Lower leg skin (tissue), 4 donors: ENCODE results near the gene LYST. TPM values are rescaled to one million over a fixed set of nuclear protein-coding genes. Genes with fewer than 3 reads are reported as not detected.

ENCODE experiments used
- DNase-seq, 2 donors: peaks; one replicate each; pipeline ENCODE4 v3.0.0-alpha.2; 2019; ENCODE audit warnings: low spot score in 2 of 2
- H3K4me3 ChIP-seq: fragments of 200-600 bp; sonication (generic); 2 replicates; pipeline ENCODE4 v1.5.1; 2017; ENCODE audit warnings: mild to moderate bottlenecking, low read depth; ENCODE audit not compliant: poor library complexity, severe bottlenecking
- POLR2A ChIP-seq, 2 donors: fragments of 450-650 bp; IDR thresholded peaks; one replicate each; pipeline ENCODE4 v1.6.1; 2016 to 2017; ENCODE audit warnings: antibody characterized with exemption in 2 of 2, mild to moderate bottlenecking in 1 of 2, moderate library complexity in 1 of 2
- WGBS, 2 donors: methylation state at CpG; one replicate each; pipeline ENCODE4 v1.1.5; 2018; 5-methylcytosine and 5-hydroxymethylcytosine counted together
- intact Hi-C: fragments of 100-400 bp; cut with DNase I; formaldehyde crosslinking; loops from one replicate; pipeline ENCODE4 v1.15.0; 2023; ENCODE audit warnings: low total_unique reads
- total RNA-seq, 4 donors: library from RNA; depleted of rRNA; stranded (reverse); fragments of >200 nt; gene quantifications; one replicate each; pipeline ENCODE4 v1.1.0, GENCODE V29; 2016
- TF ChIP-seq, protein P1 (sequence below), 3 donors: fragments of 450-650 bp; IDR thresholded peaks; one replicate each; pipeline ENCODE4 v1.5.1; 2016; ENCODE audit warnings: antibody characterized with exemption in 3 of 3, mild to moderate bottlenecking in 3 of 3, moderate library complexity in 2 of 3

The LYST gene
- total RNA-seq, 4 donors from 2014 or later, result 38.5 to 43.9 (median 40.9) TPM

DNA sequence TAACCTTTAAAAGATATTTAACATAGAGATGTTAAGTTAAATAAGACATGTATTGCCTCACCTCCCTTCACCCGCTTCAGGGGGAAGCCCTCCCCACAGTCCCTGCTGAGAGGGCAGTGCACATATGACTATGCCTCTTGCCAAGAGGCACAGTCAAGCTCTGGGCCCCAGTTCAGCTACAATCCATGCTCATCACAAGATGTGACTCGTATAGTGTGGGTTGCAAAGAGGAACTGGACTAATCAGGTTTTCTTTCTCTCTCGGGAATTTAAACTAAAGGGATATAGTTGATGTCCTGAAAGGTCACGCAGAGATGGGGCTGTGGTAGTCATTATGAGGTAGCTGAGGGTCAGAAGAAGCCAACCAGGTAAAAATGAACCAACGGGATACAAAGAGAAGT lies 35.6 kb downstream of the LYST start:
- no peak overlapping the region for H3K4me3 ChIP-seq
- no peak for TF ChIP-seq POLR2A (IDR thresholded peaks at IDR 0.05)
- TF ChIP-seq, protein P1, sequence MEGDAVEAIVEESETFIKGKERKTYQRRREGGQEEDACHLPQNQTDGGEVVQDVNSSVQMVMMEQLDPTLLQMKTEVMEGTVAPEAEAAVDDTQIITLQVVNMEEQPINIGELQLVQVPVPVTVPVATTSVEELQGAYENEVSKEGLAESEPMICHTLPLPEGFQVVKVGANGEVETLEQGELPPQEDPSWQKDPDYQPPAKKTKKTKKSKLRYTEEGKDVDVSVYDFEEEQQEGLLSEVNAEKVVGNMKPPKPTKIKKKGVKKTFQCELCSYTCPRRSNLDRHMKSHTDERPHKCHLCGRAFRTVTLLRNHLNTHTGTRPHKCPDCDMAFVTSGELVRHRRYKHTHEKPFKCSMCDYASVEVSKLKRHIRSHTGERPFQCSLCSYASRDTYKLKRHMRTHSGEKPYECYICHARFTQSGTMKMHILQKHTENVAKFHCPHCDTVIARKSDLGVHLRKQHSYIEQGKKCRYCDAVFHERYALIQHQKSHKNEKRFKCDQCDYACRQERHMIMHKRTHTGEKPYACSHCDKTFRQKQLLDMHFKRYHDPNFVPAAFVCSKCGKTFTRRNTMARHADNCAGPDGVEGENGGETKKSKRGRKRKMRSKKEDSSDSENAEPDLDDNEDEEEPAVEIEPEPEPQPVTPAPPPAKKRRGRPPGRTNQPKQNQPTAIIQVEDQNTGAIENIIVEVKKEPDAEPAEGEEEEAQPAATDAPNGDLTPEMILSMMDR (IDR thresholded peaks at IDR 0.05), result no peak
- 57 to 69% methylated on average over 5 of the region's 5 CpGs for WGBS, 2 donors
- DNase-seq, result no peak
- intact Hi-C loops, result no loop called here

GRCh38 chr1:235826102-235826854 lies 40.4 kb downstream of the LYST start:
- no peak for TF ChIP-seq POLR2A (IDR thresholded peaks at IDR 0.05)
- TF ChIP-seq, protein P1 (IDR thresholded peaks at IDR 0.05), result no peak
- intact Hi-C loops, result no loop called here
- DNase-seq, result no peak
- 96 to 100% methylated on average over 2 of the region's 2 CpGs for WGBS, 2 donors
- no peak overlapping the region for H3K4me3 ChIP-seq

GRCh38 chr1:235825229-235825628 lies 41.5 kb downstream of the LYST start:
- intact Hi-C loops, result no loop called here
- WGBS, 2 donors, result 92 to 100% methylated on average over 1 of the region's 1 CpG
- no peak for DNase-seq
- no peak overlapping the region for H3K4me3 ChIP-seq
- no peak for TF ChIP-seq POLR2A (IDR thresholded peaks at IDR 0.05)
- TF ChIP-seq, protein P1 (IDR thresholded peaks at IDR 0.05), result no peak

DNA sequence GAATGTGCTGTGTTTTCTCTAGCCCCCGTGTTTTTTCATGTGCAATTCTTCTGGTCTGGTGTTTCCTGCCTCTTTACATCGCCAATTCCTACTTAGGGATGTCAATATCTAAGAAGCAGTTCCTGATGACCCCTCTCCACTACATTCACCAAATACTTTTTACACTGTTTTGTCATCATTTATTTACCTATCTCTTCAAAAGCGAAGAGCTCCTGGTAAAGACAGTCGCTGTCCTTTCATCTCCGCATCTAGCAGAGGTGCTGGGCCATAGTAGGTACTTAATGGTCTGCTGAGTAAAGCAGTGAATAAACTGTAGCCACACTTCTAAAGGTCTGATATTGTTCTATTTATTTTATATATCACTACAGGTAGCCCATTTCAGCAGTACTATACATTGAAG lies 43.0 kb downstream of the LYST start:
- TF ChIP-seq, protein P1 (IDR thresholded peaks at IDR 0.05), result no peak
- no peak for TF ChIP-seq POLR2A (IDR thresholded peaks at IDR 0.05)

DNA sequence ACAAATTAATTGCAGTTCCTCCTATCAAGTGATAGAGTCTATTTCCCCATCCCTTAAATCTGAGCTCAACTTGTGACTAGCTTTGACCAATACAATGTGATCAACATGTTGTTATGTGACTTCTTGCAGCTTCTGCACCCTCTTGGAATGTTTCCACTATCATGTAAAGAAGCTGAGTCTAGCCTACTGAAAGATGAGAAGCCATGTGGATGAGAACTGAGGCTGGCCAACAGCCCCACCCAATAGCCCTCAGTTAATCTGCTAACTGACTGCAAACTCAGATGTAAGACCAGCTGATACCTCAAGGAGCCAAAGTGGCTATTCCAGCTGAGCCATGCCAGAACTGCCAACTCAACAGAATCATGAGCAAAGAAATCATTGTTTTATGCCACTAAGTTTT lies 44.0 kb downstream of the LYST start:
- no peak for DNase-seq
- no peak overlapping the region for H3K4me3 ChIP-seq
- TF ChIP-seq POLR2A (IDR thresholded peaks at IDR 0.05), result no peak
- TF ChIP-seq, protein P1 (IDR thresholded peaks at IDR 0.05), result no peak
- intact Hi-C loops, result no loop called here

More for the DNA sequence above, 43.0 kb downstream of the LYST start:
- intact Hi-C loops, result no loop called here
- H3K4me3 ChIP-seq, result no peak overlapping the region
- WGBS, 2 donors, result 95 to 96% methylated on average over 5 of the region's 5 CpGs
- DNase-seq, result no peak
